ENCODE data around the gene NTM.

DNA sequence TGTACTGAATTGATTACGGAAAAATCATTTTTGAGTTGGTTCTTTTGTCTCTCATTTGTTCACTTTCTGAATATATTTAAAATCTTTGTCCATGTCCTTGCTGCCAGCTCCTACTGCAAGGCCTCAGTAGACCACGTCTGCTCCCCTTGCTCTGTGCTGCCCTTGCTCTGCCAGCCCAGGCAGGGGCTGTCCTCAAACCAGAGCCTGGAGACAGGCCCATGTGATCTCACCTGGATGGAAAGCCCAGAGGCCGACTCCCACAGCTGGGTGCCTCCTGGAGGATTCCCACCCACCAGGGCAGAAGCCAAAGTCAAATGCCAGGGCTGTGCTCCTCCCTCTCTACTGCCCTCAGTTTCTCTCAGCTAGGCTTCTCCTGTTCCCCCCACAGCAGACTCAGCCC, 141.8 kb downstream of the NTM start:
- TF ChIP-seq, protein P1, sequence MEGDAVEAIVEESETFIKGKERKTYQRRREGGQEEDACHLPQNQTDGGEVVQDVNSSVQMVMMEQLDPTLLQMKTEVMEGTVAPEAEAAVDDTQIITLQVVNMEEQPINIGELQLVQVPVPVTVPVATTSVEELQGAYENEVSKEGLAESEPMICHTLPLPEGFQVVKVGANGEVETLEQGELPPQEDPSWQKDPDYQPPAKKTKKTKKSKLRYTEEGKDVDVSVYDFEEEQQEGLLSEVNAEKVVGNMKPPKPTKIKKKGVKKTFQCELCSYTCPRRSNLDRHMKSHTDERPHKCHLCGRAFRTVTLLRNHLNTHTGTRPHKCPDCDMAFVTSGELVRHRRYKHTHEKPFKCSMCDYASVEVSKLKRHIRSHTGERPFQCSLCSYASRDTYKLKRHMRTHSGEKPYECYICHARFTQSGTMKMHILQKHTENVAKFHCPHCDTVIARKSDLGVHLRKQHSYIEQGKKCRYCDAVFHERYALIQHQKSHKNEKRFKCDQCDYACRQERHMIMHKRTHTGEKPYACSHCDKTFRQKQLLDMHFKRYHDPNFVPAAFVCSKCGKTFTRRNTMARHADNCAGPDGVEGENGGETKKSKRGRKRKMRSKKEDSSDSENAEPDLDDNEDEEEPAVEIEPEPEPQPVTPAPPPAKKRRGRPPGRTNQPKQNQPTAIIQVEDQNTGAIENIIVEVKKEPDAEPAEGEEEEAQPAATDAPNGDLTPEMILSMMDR (IDR thresholded peaks at IDR 0.05) = no peak
- TF ChIP-seq POLR2A (IDR thresholded peaks at IDR 0.05) (no peak), POLR2AphosphoS5 (IDR thresholded peaks at IDR 0.05) (no peak)
